GM21447 (cell line): ENCODE data around the gene ZDHHC11B.
"Not testable (repeated sequence)": the region's sequence is repeated elsewhere in the genome, so short reads cannot be mapped to it uniquely, and the experiment has no call there.

ENCODE experiments used
- ATAC-seq: cut with Tn5 transposase; IDR thresholded peaks from one replicate; pipeline ENCODE4 v1.9.1; 2021; ENCODE audit not compliant: unreplicated experiment

ZDHHC11B gene

GRCh38 chr5:771087-771781 is 13.3 kb downstream of the ZDHHC11B start:
- ATAC-seq: not testable (repeated sequence)

DNA sequence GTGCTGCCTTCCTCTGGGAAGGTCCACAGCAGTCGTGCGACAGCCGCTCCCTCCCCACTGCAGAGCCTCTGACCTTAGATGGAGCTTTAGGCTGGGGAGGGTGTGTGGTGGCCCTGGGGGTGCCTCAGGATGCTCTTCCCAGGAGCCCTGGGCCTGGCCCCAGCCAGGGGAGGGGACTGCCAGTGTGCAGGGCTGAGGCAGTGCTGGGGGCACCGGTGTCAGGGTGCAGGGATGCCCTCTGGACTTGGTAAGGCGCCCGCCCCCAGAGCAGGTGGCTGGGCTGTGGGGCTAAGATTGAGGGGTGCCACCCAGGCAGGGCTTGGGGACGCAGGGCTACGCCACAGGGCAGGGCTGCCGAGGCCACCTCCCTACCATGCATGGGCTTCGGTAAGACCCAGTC is 13.9 kb downstream of the ZDHHC11B start:
- ATAC-seq: not testable (repeated sequence)

DNA sequence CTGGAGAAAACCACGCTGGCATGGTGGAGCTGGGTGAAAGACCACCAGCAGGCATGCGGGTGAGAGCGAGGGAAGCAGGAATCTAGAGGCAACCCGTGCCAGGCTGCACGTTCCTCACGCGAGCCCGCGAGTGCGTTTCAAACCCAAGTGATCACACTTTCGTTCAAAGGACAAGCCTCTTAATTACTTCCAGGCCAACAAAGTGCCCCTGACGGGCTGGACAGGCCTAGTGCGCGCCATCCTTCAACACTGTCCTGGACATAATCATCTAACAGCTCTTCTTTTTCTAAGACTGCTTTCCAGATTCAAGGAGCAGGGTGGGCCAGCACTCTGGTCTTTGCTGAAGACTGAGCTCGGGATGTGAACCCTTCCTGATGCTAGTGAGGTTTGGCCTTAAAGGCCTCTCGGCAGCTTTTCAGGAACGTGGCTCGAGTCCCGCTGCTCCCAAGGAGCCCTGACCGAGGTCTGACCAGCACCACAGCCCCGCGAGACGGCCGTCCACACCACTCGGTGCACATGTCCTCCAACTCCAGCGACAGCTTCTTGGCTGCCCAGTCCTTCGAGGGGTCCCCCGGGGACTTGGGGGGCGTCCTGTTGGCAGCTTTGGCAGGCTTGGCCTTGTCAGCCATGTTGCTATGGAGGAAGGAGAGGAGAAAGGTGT is 14.9 kb downstream of the ZDHHC11B start:
- ATAC-seq: not testable (repeated sequence)

DNA sequence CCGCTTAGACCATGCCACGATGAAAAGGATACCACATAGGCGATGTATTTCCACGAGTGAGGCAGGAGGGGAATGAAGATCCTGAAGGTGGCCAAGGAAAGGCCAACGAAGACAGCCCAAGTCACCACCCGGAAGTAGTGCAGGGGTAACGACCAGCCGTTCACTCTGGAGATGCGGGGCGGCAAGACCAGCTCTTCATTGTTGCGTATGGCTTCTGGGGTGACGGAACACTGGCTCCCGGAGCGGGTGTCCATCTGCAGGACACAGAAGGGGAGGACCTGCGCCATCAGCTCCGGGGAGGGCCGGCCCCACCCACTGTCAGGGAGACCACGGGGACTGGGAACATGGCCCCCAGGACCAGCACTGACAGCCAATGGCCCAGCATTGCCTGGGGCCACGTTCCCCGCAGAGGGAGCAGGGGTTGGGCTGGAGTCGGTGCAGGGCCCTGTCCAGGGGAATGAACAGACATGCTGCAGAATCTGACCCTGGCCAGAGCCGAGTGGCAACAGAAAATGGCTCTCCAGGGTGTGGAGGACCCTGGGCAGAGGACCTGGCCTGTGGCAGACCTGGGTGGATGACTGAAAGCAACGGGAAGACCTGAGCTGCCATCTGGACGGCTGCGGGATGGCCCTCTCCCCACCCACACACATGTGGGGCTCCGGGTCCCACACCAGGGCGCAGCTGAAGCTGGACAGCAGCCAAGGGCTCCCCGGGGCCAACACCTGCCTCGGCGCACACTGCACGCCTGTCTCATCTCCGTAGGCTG is 17.7 kb downstream of the ZDHHC11B start:
- no peak for ATAC-seq

GRCh38 chr5:765948-766631 is 18.4 kb downstream of the ZDHHC11B start:
- ATAC-seq: no peak

GRCh38 chr5:763998-764781 is 20.3 kb downstream of the ZDHHC11B start:
- ATAC-seq: no peak

DNA sequence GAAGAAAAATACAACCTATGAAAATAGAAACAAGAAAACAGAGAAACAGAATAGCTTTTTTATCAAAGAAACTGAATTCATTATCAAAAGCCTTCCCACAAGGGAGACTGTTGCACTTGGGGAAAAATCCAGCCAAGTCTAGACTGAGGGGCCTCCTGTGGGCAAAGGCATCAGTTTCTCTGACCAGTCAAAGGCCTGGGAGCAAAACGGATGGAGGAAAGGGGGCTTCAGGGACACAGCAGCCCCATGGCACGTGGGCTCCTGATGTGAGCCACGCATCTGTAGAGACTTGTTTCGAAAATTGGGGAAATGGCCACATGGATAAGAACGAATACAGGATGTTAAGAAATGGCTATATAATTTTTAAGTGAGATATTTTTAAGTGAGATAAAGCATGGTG is 21.1 kb downstream of the ZDHHC11B start:
- ATAC-seq: no peak

DNA sequence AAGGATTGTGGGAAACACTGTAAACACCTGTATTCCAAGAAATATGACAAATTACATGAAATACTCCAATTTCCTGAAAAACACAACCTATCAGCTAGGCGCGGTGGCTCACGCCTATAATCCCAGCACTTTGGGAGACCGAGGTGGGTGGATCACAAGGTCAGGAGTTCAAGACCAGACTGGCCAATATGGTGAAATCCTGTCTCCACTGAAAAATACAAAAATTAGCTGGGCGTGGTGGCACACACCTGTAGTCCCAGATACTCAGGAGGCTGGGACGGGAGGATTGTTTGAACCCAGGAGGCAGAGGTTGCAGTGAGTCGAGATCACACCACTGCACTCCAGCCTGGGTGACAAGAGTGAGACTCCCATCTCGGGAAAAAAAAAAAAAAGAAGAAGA is 21.5 kb downstream of the ZDHHC11B start:
- ATAC-seq: not testable (repeated sequence)

DNA sequence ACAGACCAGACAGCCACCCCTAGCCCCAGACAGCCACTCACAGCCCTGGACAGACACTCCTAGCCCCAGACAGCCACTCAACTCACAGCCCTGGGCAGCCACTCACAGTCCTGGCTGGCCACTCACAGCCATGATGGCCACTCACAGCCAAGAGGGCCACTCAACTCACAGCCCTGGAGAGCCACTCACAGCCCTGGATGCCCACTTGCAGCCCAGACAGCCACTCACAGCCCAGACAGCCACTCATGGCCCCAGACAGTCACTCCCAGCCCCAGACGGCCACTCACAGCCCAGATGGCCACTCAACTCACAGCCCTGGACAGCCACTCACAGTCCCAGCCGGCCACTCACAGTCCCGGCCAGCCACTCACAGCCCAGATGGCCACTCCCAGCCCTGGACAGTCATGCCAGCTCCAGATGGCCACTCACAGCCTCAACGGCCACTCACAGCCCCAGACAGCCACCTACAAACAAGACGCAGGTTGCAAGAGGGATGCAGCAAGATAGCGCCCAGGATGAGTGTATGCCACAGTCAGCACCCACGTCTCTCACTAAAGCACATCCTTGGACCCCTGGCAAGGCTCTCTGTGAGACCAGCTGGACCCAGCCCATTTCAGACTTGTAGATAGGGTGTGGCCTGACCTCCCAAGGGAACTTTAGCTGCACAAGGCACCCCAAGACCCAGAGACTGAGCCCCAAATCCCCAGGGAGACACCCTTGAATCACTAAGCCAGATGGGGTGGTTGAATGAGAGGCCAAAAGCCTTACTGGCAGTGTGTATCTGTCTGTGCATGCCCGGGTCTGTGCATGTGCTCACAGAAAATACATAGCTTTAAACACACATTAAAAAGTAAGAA is 22.4 kb downstream of the ZDHHC11B start:
- no peak for ATAC-seq

DNA sequence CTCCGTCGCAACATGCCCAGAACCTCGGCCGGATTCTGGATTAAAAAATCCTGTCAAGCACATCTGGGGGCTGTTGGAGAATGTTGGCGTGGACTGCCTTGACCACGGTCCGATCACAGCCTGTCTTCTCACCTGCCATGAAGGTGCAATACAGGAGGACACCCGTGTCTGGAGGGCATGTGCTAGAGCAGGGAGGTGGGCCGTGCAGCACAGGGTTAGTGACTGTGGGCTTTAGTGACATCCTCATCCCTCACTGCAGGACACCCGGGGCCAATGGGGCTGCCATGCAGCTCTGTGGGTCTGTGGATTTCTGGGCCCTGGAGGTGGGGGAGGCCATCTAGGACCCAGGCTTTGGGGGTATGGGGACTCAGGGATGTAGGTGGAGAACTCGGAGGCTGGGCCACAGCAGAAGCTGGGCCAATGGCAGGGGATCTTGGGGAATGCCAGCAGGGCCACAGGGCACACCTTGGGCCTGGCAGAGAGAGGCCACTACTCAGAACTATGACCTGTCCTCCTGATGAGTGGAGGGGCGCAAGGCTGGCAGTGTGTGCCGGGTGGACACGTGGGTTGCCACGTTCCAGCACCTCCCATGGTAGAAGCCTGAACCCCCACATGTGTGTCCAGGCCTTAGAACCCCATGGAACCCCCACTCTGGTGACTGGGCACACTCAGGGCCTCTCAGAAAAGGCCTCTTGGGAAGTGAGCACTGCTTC is 23.3 kb downstream of the ZDHHC11B start:
- no peak for ATAC-seq

DNA sequence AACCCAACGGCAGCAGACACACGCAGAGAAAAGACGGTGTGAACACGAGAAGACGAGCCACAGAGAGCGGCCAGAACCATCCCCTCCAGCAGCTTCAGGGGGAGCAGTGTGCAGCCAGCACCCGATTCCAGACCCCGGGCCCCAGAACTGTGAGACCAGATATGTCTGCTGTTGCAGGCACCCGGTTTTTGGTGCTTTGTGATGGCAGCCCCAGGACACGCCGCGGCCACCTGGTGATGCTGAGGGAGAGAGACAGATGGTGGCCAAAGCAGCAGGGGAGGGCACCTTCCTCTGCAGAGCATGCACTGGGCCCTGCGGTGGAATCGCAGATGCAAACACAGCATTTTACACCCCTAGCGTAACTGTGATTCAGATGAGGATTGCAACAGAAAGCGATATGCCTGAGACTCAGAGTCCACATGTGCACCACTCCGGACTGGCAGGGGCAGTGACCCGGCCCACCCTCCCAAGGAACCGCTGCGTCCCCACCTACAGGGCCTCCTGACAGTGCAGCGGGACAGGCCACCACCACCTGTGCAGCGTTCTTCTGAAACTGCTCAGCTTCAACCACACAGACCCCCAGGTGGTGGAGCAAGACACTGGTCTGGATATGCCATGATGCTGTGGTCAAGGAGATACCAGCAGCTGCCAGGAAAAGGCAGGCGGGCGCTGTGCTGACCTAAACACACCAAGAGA is 24.0 kb downstream of the ZDHHC11B start:
- ATAC-seq: no peak

DNA sequence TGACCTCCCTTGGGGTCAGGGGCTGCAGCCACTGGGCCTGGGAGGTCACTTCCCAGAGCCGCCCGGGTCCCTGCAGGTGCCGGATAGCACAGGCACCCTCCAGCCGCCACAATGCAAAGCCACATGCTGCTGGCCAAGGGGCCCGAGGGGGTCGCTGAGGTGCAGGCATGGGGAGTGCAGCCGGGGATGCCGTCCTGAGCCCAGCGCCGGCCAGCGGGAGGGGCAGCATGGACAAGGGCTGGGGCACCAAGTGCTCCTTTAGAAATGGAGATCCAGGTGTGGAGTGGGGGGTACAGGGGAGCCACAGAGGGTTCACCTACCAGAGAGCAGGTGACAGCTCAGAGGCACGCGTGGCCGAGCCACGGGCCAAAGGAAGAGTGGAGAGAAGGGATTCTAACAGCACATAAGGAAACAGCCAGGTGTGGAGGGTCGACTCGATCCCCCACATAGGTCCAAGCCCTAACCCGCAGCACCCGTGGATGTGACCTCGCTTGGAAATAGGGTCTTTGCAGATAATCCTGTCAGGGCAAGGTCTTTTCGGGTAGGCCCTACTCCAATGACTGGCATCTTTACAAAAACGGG is 24.7 kb downstream of the ZDHHC11B start:
- no peak for ATAC-seq

DNA sequence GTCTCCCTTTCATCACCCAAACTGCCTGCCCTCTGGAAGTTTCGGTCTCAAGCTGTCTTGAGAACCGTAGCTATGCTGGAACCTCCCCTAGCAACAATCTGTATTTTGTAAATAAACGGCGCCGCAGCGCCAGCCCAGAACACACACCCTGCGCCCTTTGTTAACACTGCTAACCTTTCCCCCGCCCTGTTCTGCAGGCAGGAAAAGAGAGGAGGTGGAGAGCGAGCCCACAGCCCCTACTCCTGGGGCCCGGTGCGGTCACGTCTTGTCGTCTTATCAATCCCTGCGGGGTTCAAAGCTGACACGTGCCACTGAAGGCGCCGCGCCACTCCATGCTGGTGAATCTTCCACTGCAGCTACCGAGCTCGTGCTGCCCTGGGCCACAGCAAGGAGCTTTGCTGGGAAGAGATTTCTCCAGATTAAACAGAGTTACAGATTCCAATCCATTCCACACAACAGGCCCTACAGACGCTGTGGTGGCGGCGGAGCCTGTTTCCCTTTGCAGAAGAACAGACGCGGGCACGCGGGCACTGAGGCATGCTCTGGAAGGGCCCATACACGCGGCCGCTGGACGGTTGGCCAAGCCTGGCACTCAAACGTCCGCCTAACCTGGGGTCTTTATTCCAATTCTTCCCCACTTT is 25.3 kb downstream of the ZDHHC11B start:
- no peak for ATAC-seq

DNA sequence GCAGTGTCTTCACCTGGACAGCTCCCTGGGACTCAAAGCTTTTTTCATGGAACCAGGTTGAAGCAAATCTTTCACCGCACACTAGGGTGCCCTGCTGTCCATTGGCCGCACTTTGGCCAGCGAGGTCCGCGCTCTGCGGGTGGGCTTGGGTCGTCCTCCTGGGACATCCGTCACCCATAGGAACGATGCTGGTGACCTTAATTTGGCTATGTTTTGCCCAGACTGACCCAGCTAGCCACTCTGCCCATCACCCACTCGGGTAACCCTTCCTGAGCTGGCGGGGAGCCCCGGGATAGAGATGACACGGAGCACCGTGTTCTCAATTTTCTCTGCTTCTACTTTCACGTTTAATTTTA is 25.9 kb downstream of the ZDHHC11B start:
- no peak for ATAC-seq

GRCh38 chr5:757931-758697 is 26.4 kb downstream of the ZDHHC11B start:
- no peak for ATAC-seq

DNA sequence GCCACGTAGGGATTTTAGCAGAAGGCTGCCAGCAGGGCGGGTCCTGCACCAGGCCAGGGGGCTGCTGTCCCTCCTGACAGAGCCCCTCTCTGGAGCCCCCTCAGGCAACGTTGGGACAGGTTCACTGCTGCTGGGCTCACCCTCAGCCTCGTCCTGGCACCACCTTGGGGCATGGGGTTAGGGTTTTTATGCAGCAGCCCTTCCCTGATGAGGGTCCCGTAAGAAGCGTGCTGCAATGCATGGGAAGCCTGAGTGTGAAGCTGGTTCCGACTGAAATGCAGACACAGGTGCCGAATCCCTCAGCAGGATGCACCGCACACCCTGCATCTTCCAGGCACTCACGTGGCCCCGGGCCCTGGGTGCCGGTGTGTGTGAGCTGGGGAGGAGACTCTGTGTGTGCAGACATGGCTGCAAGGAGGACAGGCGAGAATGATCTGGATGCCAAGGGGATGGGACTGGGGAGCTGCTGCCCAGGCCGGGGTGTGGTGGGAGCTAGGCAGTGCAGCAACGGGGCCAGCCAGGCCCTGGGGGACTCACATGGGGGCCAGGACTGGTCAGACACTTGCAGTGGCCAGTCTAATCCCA is 27.1 kb downstream of the ZDHHC11B start:
- no peak for ATAC-seq
